OCI-LY7 (cell line): ENCODE measurements around the gene CHL1.

Source experiments
- CTCF ChIP-seq: fragments of 200-600 bp; sonication (generic); conservative IDR thresholded peaks from 2 replicates; pipeline ENCODE4 v1.5.1; 2014; ENCODE audit warnings: mild to moderate bottlenecking, antibody characterized with exemption, low read length, moderate library complexity, mixed read lengths
- EZH2phosphoT487 ChIP-seq: fragments of 200-600 bp; sonication (generic); IDR thresholded peaks from 2 replicates; pipeline ENCODE4 v1.6.1; 2018; ENCODE audit warnings: low read depth, borderline replicate concordance, mild to moderate bottlenecking, mixed run types, antibody characterized with exemption, low read length, moderate library complexity, mixed read lengths

- TF ChIP-seq CTCF (no peak), EZH2phosphoT487 (no peak)
Measured at GRCh38 chr3:445960-446359, 249.4 kb downstream of the CHL1 start.
